NOMO-1 treated with dmso at 0.1 percent for 144 hours (cell line): ENCODE measurements around the gene JOSD1.

Experiments used
- DNase-seq: peaks from one replicate; lab custom pipeline; 2025; ENCODE audit not compliant: unreplicated experiment; lab: John Stamatoyannopoulos, UW

The JOSD1 gene

DNA sequence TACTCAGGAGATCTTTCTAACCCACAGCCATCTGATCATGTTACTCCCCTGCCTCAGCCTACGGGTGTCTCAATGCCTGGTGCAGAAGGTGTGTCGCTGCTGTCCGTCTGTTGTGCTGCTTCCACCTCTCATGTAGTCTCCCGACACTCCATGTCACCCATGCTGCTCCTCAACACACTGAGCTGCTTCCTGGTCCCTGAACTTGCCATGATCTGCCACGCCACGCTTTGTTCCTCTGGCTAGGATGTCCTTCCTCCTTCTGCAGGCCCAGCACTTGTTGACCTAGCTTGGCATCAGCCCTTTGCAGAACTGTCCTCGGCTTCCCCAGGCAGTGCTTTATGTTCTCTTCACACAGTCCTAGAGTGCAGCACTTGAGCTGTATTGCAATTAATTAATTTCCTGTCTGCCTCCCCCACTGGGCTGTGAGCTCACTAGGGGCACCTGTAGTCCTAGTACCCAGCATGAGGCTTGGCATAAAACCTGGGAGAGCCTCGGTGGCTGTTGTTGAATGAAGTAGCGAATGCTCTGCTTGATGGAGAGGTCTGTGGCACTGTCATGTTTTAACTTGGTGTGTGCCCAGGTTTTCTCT is 14.5 kb upstream of the JOSD1 start:
- DNase-seq, result no peak

DNA sequence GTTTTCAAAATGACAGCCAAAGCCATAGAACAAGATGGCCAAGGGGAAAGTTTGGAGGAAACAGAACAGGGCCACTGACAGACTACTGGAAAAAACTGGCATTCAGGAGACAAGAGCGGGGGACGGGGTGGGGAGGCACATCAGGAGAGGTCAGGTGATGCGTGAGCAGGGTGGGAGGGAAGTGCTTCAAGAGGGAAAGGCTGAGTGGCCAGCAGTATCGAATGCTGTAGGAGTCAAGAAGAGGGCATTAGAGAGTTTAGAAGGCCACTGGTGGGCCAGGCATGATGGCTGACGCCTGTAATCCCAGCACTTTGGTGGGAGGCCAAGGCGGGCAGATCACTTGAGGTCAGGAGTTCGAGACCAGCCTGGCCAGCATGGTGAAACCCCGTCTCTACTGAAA is 13.2 kb upstream of the JOSD1 start:
- DNase-seq, result no peak

DNA sequence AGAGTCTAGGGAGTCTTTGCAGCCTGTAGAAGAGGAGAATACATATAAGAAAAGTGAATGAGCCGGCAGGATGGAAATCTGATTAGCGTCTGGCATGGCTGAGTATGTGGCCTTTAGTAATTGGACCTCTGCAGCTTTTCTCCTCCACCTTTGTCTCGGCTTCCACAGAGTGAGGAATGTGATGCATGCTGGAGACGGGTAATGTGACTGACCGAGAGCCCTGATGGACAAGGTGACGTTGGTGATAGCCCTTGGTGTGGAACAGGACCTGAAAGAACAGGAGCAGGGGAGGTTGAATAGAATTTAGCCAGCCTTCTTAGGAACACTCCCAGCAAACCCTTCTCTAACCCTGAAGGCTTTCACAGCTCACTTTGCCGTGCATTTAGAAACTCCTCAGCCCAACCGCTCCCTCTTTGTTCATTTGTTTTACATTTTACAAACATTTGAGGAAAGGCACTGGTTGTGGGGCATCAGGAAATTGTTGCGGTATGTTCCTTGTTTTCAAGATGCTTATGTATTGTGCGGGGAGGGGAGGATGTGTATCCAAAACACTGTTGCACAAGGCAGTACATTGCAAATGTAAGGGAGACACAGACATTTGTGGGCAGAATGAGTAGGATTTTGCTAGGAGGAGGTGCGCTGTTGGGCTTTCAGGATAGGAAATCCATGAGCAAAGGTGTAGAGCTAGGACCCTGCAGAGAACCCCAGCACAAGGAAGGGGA is 11.9 kb upstream of the JOSD1 start:
- no peak for DNase-seq

- no peak for DNase-seq
Observed at GRCh38 chr22:38710866-38711265, 10.1 kb upstream of the JOSD1 start.

DNA sequence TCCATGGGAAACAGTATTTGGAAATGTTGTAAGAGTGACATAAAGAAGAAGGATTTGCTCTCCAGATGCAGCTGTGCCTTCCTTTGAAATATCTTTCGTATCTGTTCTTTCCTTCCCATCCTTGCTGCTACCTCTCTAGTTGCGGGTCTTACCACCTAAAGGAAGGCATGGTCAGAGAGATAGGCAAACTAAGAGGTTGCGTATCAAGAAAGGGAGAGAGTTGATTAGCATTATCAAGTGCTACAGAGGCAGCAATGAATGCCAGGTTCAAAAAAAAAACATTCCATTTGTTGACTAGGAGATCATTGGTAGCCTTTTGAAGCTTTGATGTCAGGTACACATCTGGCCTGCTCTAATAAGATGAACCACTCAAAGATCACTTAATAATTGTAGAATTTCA is 9.6 kb upstream of the JOSD1 start:
- no peak for DNase-seq

DNA sequence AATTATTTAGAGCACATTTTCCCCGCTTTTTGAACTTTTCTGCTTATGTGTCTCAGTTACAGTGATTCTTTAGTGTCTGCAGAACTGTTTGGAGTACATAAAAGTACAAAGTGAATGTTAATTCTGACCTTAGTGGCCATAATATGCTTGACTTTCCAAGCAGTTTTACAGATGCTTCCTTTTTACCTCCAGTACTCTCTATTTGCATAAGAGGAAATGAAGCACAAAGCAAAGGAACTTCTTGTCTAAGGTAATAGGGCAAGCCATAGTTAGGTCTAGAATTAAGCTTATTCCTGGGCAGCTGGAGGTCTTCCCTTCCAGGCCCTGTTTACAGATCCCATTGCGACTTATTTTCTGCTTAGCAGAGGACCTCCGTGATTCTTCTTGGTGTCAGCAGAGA is 8.6 kb upstream of the JOSD1 start:
- no peak for DNase-seq

- DNase-seq, result no peak
Observed at GRCh38 chr22:38707984-38708383, 7.2 kb upstream of the JOSD1 start.

DNA sequence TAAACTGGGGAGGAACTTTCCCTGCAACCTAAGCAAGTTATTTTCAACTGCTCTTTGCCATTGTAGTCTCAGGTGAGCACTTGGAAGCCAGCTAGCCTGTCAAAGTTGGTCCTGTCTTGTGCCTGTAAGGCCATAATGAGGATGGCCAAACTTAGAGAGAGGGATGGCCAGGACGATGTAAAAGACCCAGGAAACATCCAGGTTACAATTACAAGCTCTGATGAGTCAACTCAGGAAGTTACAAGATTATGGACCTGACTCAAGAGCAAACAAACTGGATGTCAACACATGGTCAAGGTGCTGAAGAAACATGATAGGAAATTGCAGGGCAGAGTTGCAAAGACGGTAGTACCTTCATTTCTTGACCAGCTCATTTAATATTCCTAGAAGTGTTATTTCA is 6.6 kb upstream of the JOSD1 start:
- DNase-seq, result no peak

- DNase-seq, result no peak
Observed at GRCh38 chr22:38706901-38707195, 6.1 kb upstream of the JOSD1 start.

DNA sequence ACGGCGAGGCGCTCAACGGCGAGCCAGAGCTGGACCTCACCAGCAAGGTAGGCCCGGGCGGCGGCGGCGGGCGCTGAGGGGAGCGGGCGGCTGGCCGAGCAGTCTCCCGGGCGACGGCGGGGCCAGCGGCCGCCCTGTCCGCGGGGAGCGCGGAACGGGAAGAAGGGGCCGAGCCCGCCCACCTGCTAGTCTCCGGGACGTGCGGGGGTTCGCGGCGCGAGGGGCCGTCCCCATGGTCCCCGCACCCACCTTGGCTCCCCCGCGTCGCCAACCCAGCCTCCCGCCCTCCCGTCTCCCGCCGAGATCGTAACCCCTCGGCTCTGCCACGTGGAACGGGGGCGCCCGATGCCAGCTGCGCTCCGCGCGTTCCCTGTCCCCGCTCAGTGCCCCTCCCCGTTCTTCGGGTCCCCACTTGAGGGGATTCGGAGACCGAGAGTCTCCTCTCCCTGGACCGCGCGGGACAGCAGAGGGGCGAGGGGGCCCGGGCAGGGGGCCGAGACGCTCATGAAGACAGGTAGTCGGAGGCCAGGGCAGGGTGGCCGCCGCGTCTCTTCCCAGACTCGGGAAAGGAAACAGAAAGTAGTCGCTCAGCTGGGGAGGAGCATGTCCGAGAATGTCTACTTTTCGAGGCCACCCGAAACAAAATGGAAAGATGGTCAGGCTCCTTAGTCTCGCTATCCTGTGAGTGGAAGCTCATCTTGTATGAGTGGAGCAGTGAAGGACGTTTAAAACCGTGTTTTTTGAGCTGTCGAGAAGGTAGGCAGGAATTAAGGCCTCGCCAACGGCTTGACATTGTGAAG is 5.6 kb upstream of the JOSD1 start:
- DNase-seq, result no peak

DNA sequence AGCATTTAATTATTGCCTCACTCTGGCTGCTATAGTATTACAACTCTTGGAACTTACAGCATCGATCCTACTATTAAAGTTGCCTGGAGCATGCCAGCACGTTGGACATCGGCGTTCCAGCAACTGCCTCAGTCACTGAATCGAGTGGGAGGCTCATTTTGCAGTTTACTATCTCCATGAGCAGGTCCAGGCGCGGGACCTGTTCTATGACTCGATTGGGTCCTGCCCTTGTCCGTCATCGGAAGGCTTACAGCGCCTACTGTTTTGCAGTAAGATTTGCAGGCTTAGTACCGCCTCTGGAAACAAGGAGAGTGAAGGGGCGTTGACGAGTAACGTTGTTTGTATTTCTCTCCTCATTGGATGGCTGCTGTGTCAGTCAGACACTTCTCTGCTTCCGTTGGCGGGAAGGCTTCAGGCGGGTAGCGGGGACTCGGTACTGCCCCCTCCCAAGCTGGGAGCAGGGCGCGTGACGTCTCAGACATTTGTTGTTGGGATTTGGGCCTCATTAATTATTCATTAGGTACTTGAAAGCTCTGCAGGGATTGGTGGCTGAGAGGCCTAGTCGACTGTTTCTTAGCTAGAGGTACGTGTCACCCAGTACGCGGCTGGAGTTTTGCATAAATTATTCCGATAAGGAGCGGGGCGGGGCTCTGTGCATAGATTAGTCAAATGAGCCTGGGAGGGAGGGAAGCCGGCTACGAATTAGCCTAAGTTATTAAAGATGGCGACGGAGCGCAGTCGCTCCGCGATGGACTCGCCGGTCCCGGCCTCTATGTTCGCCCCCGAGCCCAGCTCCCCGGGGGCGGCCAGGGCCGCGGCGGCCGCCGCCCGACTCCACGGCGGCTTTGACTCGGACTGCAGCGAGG is 4.7 kb upstream of the JOSD1 start, which contains the start of gene GTPBP1:
GTPBP1 (plus strand) TSS at position 710 of the 866 bp plus-strand sequence; CDS start at position 722, 12 bp downstream.
- DNase-seq, result peak; percentile 99

DNA sequence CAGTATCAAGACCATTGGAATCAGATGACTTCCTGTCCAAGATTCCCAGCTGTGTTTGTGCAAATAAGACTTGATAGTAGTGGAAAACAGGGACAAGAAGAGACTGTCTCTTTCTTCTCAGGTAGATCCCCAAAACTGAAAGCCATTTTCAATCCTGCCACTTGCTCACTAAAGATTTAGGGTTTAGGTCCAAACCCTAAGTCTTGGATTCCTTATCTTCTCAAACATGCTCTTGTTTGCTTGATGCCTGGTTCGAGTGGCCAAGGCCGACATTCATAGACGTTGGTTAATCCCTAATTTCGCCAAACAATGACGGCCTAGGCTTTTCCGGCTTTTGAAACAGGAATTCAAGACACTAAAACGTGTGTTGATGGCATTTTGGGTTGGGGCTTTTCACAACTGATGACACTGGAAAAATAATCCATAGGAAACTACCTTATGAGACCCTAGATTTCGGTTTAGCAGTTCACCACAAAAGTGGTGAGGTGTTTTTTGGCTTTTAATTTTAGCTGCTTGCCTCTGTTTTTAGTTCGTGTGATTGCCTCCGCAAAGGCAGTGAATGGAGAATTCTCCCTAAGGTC is 4.0 kb upstream of the JOSD1 start:
- DNase-seq, result no peak

DNA sequence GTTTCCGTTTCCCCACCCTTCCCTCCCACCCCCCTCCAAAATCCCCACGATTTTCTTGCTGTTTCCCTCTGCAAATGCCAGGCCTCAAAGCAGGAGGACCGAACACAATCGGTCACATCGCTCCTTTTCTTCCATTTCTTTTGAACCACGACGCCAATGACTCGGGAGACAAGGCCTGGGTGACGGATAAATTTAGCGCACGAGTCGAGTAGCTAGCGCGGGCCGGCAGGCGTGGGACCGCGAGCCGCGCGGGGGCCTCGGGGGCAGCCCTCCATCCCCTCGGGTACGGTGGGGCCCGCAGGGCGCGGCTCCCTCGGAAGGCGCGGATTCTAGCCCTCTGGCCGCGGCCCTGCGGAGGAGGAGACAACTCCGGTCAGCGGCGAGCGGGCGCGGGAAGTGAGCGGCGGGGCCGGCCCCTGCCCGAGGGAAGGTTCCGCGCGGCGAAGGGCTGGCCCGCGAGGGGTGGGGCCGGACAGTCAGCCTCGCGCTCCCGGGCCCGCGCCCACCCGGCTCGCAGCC is 414 bp downstream of the JOSD1 start:
- DNase-seq, result peak; percentile 31

- no peak for DNase-seq
Observed at GRCh38 chr22:38699784-38700183, 959 bp downstream of the JOSD1 start.

GRCh38 chr22:38699143-38699542 is 1.6 kb downstream of the JOSD1 start:
- no peak for DNase-seq

- no peak for DNase-seq
Observed at GRCh38 chr22:38698407-38699094, 2.2 kb downstream of the JOSD1 start.

GRCh38 chr22:38697425-38698089 is 3.2 kb downstream of the JOSD1 start:
- no peak for DNase-seq

GRCh38 chr22:38696606-38697424 is 3.9 kb downstream of the JOSD1 start:
- no peak for DNase-seq

DNA sequence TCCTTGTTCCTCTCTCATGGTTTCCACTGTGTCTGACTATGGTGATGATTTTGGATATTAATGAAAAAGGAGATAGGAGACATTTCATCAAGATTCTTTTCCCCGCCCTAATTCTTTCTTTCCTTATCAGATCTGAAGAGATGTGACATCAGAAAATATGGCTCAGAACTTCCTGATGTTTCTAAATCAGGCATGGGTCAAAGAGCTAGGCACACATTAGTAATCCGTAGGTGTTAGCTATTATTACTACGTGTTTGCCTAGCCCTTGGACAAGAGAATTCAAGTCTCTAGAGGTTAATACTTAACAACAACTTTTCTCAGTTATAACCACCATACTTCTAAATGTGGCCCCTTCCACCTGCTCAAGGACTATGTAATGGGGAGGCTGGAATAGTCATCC is 5.8 kb downstream of the JOSD1 start:
- no peak for DNase-seq
